ENCODE data around the gene COL4A2.
A peak's percentile ranks its signal among the peaks of the same experiment; 100 is the strongest.

The COL4A2 gene

GRCh38 chr13:110262082-110262436, 45.0 kb upstream of the COL4A2 start:
- no peak for DNase-seq
- Histone ChIP-seq H3K4me3 (ENCODE audit: low read depth, low read length) (no peak overlapping the region), H3K27me3 (replicated peaks) (no peaks in the 10 kb centered on the region), H3K27ac (peak overlapping the region; percentile 56), H3K36me3 (replicated peaks) (peaks cover 40% of the 10 kb centered on the region)
- in situ Hi-C loops (cut with HindIII; ENCODE audit: low pct_ligation_motif_present, low sequenced_read_pairs): no loop called here
- TF ChIP-seq, protein P1, sequence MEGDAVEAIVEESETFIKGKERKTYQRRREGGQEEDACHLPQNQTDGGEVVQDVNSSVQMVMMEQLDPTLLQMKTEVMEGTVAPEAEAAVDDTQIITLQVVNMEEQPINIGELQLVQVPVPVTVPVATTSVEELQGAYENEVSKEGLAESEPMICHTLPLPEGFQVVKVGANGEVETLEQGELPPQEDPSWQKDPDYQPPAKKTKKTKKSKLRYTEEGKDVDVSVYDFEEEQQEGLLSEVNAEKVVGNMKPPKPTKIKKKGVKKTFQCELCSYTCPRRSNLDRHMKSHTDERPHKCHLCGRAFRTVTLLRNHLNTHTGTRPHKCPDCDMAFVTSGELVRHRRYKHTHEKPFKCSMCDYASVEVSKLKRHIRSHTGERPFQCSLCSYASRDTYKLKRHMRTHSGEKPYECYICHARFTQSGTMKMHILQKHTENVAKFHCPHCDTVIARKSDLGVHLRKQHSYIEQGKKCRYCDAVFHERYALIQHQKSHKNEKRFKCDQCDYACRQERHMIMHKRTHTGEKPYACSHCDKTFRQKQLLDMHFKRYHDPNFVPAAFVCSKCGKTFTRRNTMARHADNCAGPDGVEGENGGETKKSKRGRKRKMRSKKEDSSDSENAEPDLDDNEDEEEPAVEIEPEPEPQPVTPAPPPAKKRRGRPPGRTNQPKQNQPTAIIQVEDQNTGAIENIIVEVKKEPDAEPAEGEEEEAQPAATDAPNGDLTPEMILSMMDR (IDR thresholded peaks at IDR 0.05; ENCODE audit: low read depth, low read length, missing control alignments): no peak

GRCh38 chr13:110262508-110263291, 44.4 kb upstream of the COL4A2 start:
- peaks cover 43% of the 10 kb centered on the region for H3K36me3 ChIP-seq (replicated peaks)
- TF ChIP-seq, protein P1 (IDR thresholded peaks at IDR 0.05; ENCODE audit: low read depth, low read length, missing control alignments): no peak
- in situ Hi-C loops (cut with HindIII; ENCODE audit: low pct_ligation_motif_present, low sequenced_read_pairs): no loop called here
- no peak overlapping the region for H3K4me3 ChIP-seq (ENCODE audit: low read depth, low read length)
- peak overlapping the region; percentile 56 for H3K27ac ChIP-seq
- DNase-seq: no peak
- H3K27me3 ChIP-seq (replicated peaks): no peaks in the 10 kb centered on the region

DNA sequence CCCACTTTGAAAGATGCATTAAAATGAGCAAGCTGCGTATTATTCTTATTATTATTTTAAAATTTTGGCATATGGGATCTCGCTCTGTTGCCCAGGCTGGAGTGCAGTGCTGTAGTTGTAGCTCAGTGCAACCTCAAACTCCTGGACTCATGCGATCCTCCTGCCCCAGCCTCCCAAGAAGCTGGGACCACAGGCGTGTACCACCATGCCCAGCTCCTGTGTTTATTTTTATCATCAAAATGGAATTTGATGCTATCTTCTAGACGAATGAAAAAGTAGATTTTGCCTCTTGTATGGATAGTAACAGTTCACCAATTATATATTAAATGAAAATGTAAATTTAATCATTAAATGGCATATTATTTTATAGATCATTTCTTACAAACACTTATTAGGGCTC, 43.7 kb upstream of the COL4A2 start:
- H3K27ac ChIP-seq: peak overlapping the region; percentile 56
- TF ChIP-seq, protein P1 (IDR thresholded peaks at IDR 0.05; ENCODE audit: low read depth, low read length, missing control alignments): no peak
- in situ Hi-C loops (cut with HindIII; ENCODE audit: low pct_ligation_motif_present, low sequenced_read_pairs): no loop called here
- no peak for DNase-seq
- H3K27me3 ChIP-seq (replicated peaks): no peaks in the 10 kb centered on the region
- no peak overlapping the region for H3K4me3 ChIP-seq (ENCODE audit: low read depth, low read length)
- H3K36me3 ChIP-seq (replicated peaks): peaks cover 46% of the 10 kb centered on the region

GRCh38 chr13:110263888-110264287, 43.2 kb upstream of the COL4A2 start:
- Histone ChIP-seq H3K27me3 (replicated peaks) (no peaks in the 10 kb centered on the region), H3K4me3 (ENCODE audit: low read depth, low read length) (no peak overlapping the region), H3K36me3 (replicated peaks) (peaks cover 50% of the 10 kb centered on the region), H3K27ac (no peak overlapping the region)
- no peak for DNase-seq
- in situ Hi-C loops (cut with HindIII; ENCODE audit: low pct_ligation_motif_present, low sequenced_read_pairs): no loop called here
- TF ChIP-seq, protein P1 (IDR thresholded peaks at IDR 0.05; ENCODE audit: low read depth, low read length, missing control alignments): no peak

DNA sequence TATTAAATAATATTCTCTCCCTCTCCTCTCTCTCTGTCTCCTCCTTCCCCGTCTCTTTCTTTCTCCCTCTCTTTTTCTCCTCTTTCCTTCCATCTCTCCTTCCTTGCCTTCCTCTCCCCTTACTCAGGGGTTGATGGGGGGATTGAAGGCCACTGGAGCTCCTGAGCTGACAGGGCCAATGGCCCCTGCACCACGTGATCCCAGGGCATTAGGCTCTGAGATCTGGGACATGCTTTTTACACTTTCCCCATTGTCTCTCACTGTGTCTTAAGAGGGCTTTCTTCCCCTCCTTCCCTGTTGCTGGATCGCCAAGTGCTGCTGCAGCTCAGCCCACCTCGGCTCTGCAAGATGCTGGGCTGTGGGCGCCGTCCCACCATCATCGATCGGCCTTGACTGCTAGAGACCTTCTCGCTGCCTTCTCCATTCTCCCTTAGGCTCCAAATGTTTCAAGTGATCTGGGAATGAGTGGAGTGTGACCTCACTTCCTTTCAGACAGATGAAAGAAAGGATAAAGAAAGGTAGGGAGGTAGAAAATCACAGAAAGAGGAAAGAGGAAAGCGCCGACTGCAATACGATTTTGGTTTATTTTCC, 42.3 kb upstream of the COL4A2 start:
- in situ Hi-C loops (cut with HindIII; ENCODE audit: low pct_ligation_motif_present, low sequenced_read_pairs): no loop called here
- H3K36me3 ChIP-seq (replicated peaks): peaks cover 54% of the 10 kb centered on the region
- no peaks in the 10 kb centered on the region for H3K27me3 ChIP-seq (replicated peaks)
- no peak overlapping the region for H3K27ac ChIP-seq
- DNase-seq: no peak
- TF ChIP-seq, protein P1 (IDR thresholded peaks at IDR 0.05; ENCODE audit: low read depth, low read length, missing control alignments): no peak
- H3K4me3 ChIP-seq (ENCODE audit: low read depth, low read length): no peak overlapping the region
